GM18517 (cell line): Measurements from ENCODE around the gene KNSTRN.

ENCODE experiments used
- ATAC-seq: cut with Tn5 transposase; IDR thresholded peaks from one replicate; pipeline ENCODE4 v1.9.1; 2021; ENCODE audit warnings: mild to moderate bottlenecking, moderate library complexity; ENCODE audit not compliant: unreplicated experiment

KNSTRN gene

DNA sequence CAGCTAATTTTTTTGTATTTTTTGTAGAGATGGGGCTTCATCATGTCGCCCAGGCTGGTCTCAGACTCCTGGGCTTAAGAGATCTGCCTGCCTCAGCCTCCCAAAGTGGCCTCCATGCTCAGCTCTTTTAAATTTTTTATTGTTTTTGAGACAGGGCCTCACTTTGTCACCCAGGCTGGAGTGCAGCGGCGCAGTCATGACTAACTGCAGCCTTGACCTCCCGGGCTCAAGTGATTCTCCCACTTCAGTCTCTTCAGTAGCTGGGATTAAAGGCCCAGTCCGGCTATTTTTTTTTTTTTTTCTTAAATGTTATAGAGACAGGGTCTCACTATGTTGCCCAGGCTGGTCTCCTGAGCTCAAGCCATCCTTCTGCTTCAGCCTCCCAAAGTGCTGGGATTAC lies 43.2 kb downstream of the KNSTRN start:
- no peak for ATAC-seq

DNA sequence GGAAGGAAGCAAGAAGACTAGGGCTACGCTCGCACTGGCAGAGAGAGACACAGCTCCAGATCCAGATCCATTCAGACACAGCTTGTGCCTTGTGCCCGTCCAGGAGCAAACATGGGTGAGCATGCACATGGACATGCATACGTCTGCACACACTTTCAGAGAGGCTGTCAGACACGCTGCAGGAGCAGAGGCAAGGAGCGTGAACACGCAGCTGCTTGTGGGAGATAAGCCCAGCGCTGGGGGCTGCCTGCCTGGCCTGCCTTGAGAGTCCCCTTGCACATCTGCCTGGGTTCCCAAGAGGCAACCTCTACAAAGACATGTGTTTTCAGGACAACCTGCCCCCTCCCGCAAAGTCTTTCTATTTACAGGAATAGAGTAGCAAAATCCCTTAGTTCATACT lies 44.7 kb downstream of the KNSTRN start:
- ATAC-seq: no peak

DNA sequence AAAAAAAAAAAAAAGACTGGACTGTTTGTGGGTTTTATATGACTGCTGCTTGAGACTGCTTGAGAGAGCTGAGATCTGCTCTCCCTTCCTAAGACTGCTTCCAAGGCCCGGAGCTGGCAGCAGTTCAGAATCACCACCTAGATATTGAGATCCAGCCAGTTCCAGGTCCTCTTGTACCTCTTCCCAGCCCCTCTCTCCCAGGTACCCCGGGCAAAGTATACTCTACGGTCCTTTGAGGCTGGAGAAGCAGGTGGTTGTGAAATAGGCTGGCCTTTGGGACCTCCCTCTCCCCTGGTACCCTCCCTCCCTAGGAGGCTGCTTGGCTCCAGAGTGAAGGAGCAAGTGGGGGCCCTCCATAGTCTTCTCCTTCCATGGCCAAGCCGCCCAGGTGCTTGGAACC lies 45.7 kb downstream of the KNSTRN start:
- no peak for ATAC-seq

DNA sequence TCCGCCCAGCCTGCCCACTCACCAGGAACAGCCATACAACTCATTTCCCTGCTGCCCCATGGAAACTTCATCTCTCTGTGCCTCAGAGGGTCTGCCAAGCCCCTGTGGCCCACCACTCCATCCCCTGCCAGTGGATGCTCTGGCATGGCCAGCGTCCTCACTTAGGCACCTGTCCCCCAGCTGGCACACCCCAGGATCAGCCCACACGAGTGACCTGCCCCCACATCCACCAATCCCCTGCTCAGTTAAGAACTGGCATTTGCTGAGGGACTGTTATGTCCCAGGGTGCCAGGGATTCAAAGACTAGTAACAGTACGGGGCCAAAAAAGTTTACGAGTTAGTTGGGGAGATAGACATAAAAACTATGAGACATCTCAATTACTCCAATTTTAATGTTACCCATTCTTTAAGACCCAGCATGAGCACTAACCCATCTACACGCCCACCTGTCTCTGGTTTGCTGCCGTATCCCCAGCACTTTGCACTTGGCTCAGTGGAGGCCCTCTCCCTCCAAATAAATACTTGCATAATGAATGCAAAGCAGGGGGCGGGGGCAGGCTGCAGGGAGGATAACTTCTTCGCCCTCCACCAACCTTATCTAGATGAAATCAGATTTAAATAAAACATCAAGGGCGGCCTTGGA lies 46.7 kb downstream of the KNSTRN start:
- no peak for ATAC-seq

- ATAC-seq: no peak
These were observed 47.8 kb downstream of the KNSTRN start for GRCh38 chr15:40430271-40430805.

GRCh38 chr15:40435023-40435709 lies 52.6 kb downstream of the KNSTRN start:
- ATAC-seq: no peak

GRCh38 chr15:40435710-40436089 lies 53.2 kb downstream of the KNSTRN start:
- no peak for ATAC-seq

DNA sequence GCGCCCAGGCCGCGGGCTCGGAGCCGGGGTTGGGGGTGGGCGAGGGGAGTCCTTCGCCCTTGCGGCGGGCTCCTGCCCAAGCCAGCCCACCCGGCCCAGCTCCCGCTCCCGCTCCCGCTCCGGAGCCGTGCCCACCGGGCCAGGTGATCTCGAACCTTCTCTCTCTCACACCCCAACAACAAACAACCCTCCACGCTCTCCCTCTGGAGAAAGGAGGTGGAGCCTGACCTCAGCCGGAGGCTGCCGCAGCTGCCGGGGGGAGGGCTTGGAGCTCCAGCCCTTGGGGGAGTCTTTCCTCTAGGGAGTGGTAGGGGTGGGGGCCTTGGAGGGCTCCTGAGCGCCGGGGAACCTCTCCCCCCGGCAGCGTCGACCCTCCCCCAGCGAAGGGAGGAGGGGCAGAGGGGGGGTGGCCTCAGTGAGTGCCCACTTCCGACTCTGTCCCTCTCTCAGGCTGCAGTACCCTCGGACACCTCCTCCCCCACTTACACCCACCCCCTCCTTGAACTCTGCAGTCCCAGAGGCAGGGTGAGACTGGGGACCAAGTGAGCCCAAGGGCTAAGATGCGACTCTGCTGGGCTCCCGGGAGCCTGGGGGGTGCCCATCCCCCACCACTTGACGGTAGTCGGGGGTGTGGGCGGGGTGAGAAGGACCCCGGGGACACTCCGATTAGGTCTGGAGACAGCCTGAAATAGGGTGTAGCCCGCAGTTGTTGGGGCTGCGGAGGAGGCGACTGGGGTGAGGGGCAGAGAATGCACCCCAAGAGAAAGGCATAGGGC lies 53.8 kb downstream of the KNSTRN start:
- no peak for ATAC-seq

DNA sequence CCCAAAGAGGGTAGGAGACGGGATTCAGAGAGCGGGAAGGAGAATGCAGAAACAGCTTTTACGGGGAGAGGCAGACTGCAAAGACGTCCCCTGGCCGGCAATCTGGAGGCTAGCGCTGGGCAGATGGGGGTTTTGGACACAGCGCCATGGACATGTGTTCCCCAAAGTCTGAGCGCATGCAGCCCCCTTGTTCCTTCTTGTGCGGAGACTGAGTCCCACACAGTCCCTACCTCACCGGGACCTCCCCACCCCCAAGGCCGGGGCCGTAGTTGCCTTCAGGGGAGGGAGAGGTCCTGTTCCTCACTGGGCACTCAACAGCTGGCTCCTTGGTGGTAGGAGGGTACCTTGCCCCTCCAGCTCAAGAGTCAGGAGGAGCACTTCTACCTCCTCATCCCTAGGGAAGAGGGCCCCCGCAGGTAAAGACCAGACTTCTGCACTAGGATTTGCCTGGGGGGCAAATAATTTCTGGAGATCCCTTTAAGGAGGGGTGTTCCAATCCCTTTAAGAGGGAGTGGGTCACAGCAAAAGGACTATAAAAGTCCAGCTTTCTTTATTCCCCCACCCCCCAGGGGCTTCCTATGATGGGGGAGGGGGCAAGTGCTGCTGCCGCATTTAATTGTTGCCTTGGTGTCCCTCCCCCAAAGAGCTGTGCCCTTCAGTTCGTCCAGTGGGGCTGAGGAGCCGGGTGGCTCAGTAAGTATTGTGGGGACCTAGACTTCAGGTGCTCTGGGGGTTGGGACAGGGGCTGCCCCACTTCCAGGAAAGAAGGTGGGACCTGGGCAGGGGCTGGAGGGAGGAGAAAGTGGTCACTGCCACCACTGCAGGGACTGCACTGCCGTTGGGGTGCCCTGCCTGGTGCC lies 54.6 kb downstream of the KNSTRN start:
- no peak for ATAC-seq

GRCh38 chr15:40437752-40438687 lies 55.5 kb downstream of the KNSTRN start:
- ATAC-seq: no peak

DNA sequence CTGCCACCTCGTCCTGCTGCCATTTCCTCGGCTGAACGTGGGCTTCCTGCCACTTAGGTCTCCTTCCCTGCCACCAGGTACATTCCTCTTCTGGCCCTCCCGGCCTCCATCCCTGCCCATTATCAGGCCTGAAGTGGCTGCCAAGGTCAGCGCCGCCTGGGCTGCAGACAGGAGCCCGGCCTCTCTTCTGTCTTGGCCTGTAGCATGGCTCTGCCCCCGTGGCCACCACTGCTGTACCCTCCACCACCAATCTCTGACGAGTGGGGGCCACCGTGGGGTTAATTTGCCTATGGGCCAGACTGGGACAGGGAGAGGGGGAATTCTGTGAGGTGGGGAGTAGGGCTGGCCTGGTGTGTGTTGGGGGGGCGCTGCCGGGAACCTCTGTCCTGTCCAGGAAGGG lies 56.2 kb downstream of the KNSTRN start:
- no peak for ATAC-seq

GRCh38 chr15:40439461-40439959 lies 57.0 kb downstream of the KNSTRN start:
- no peak for ATAC-seq

DNA sequence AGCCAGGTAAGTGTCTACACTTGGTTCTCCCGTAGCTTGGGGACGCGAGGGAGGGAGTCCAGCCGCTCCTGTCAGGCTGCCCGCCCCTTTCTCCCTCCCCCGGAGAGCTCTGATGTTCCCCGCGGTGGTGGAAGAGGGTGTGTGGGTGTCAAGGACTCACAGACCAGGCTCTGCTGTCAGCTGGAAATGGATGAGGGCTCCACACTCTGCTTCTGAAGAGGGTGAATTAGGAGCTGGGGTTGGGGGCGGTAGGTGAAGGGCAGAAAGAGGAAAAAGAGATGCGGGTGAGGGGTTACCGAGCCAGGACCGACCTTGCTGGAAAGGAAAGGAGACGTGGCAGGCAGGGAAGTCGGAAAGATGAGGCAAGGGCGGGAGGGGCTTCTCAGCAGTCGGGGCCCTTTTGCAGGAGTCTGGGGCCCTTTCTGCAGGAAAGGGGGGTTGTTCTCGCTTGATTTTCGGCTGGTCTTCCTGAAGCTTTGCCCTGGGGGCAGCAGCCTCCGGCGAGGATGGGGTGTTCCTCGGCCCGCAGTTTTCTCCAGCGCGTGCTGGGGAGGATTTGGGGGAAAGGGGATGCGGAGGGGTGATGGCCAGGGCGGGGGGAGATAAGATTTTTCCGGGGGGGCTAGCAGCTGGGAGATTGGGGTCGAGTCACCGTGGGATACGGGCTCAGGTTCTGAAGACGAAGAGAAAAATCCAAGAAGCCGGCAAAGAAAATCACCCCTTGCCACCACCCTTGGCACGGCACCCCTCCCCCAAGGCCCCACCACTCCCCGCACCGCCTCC lies 57.6 kb downstream of the KNSTRN start:
- no peak for ATAC-seq

DNA sequence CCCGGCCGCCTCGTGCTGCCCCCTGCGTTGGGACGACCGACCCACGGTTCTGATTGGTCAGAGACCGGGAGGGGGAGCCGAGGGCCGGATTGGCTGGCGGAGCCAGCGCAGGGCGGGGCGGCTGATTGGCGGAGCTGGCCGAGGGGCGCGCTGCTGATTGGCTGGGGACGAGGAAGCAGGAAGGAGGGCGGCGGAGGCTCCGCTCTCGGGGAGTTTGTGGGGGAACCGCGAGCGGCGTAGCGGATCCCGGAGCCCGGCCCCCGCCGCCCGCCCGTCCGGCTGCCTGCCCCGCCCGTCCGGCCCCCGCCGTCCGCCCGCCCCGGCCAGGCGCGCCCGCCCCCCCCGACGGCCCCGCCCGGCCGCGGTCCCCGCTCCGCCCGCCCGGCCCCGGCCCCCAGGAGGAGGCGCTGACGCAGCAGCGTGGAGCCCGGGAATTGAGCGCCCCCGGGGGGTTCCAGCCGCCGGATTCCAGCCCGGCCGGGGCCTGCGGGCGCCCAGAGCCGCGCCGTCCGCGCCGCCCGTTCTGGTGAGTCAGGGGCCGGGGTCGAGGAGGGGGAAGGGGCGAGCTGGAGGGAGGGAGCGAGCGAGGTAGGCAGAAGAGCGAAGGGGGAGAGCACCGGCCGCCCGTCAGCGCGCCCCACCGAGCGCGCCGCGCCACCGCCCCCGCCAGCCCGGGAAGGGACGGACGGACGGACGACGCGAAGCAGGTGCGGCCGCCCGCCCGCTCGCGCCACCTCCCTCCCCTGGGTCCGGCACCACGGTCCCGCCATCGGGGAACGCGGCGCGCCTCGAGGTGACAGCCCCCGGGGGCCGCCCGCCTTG lies 58.4 kb downstream of the KNSTRN start, which contains the start of gene BAHD1:
TSS of gene BAHD1 (plus strand) at position 211 of the 822 bp plus-strand sequence. CDS start 17,512 bp downstream, outside the sequence.
- peak; percentile 88 for ATAC-seq

GRCh38 chr15:40441565-40442531 lies 59.3 kb downstream of the KNSTRN start:
- ATAC-seq: no peak

GRCh38 chr15:40443255-40443654 lies 60.7 kb downstream of the KNSTRN start:
- ATAC-seq: no peak

DNA sequence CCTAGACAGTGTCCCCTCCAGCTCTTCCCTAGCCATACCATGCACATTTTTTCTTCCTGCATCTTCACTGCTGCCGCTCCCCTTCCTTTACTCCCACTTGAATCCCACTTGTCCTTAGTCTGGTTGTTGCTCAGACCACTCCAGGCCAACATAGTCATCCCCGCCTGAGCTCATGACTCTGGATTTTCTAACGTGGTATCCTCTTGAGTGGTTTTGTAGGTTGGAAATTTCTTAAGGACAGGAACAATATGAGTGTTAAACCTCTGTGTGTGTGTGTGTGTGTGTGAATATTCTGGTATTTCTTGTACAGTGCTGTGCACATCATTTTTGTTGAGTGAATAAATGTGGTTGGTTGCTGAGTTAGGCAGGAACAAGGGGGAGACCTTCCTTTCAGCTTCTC lies 61.3 kb downstream of the KNSTRN start:
- ATAC-seq: no peak
